ENCODE results near the gene TAS1R3.

The TAS1R3 gene

GRCh38 chr1:1359664-1360468 is 28.8 kb downstream of the TAS1R3 start:
- CTCF ChIA-PET = interaction anchor here (3.3 kb wide), 1 partner anchor 11 kb away, joined by 27 read pairs; no protein-coding TSS in a partner anchor
- peak; percentile 40 for DNase-seq (ENCODE audit: low read depth, low spot score)
- POLR2A ChIA-PET = interaction anchor here (0.6 to 2.1 kb wide), 6 partner anchors 12 to 362 kb away, joined by 3 to 15 read pairs (median 3); partner anchors contain the start of gene AURKAIP1
- no peak for TF ChIP-seq CTCF (IDR thresholded peaks at IDR 0.05; ENCODE audit: insufficient read depth, low read length, missing control alignments)
- peak overlapping the region; percentile 29 for H3K4me3 ChIP-seq (ENCODE audit: low read depth, low read length)

GRCh38 chr1:1360506-1361169 is 29.6 kb downstream of the TAS1R3 start:
- peak; percentile 63 for DNase-seq (ENCODE audit: low read depth, low spot score)
- no peak overlapping the region for H3K4me3 ChIP-seq (ENCODE audit: low read depth, low read length)
- TF ChIP-seq CTCF (IDR thresholded peaks at IDR 0.05; ENCODE audit: insufficient read depth, low read length, missing control alignments) = no peak
- ChIA-PET POLR2A (interaction anchor here (0.6 to 1.0 kb wide), 5 partner anchors 9 to 363 kb away, joined by 3 read pairs; partner anchors contain the start of gene AURKAIP1), CTCF (no interaction called here)

- TF ChIP-seq CTCF (IDR thresholded peaks at IDR 0.05; ENCODE audit: insufficient read depth, low read length, missing control alignments) = no peak
- ChIA-PET CTCF (interaction anchor here (2.6 kb wide), 1 partner anchor 10 kb away, joined by 18 read pairs; no protein-coding TSS in a partner anchor), POLR2A (interaction anchor here (0.8 kb wide), 1 partner anchor 14 kb away, joined by 11 read pairs; the partner anchor contains the start of gene AURKAIP1)
Observed at GRCh38 chr1:1361233-1361981, 30.3 kb downstream of the TAS1R3 start.

GRCh38 chr1:1361982-1362423 is 30.9 kb downstream of the TAS1R3 start:
- CTCF ChIA-PET = interaction anchor here (2.4 to 2.6 kb wide), 2 partner anchors 10 to 12 kb away, joined by 11 to 18 read pairs; no protein-coding TSS in a partner anchor
- H3K4me3 ChIP-seq (ENCODE audit: low read depth, low read length) = peak overlapping the region; percentile 15
- no peak for DNase-seq (ENCODE audit: low read depth, low spot score)
- TF ChIP-seq CTCF (IDR thresholded peaks at IDR 0.05; ENCODE audit: insufficient read depth, low read length, missing control alignments) = peak; percentile 53
- POLR2A ChIA-PET = interaction anchor here (0.7 to 0.8 kb wide), 2 partner anchors 13 to 14 kb away, joined by 8 to 11 read pairs; partner anchors contain the start of gene AURKAIP1

More at GRCh38 chr1:1361233-1361981, 30.3 kb downstream of the TAS1R3 start:
- H3K4me3 ChIP-seq (ENCODE audit: low read depth, low read length) = no peak overlapping the region; the same call in 1 of the 2 replicates
- no peak for DNase-seq (ENCODE audit: low read depth, low spot score)

GRCh38 chr1:1364266-1364665 is 33.2 kb downstream of the TAS1R3 start:
- no peak for TF ChIP-seq CTCF (IDR thresholded peaks at IDR 0.05; ENCODE audit: insufficient read depth, low read length, missing control alignments)
- ChIA-PET POLR2A (no interaction called here), CTCF (interaction anchor here (2.4 kb wide), 1 partner anchor 10 kb away, joined by 11 read pairs; no protein-coding TSS in a partner anchor)
- no peak for DNase-seq (ENCODE audit: low read depth, low spot score)
- H3K4me3 ChIP-seq (ENCODE audit: low read depth, low read length) = no peak overlapping the region

Data from AG04449 (cell line).